Effector CD8-positive, alpha-beta T cell (primary cell): ENCODE measurements around the gene HRC.
A peak's percentile ranks its signal among the peaks of the same experiment; 100 is the strongest.
"Not testable (repeated sequence)": the region's sequence is repeated elsewhere in the genome, so short reads cannot be mapped to it uniquely, and the experiment has no call there.

ENCODE experiments used
- DNase-seq: peaks from one replicate; lab custom pipeline; 2025; lab: John Stamatoyannopoulos, UW

HRC gene

GRCh38 chr19:49160450-49161189 is 5.4 kb upstream of the HRC start:
- no peak for DNase-seq

GRCh38 chr19:49157445-49158224 is 2.4 kb upstream of the HRC start, which contains the start of gene TRPM4:
TSS of gene TRPM4 (plus strand) at chr19:49157792. CDS start at chr19:49157867, 75 bp downstream.
- peak; percentile 22 for DNase-seq

GRCh38 chr19:49155820-49156346 is 687 bp upstream of the HRC start:
- no peak for DNase-seq

- no peak for DNase-seq
Measured at GRCh38 chr19:49154279-49154678, 917 bp downstream of the HRC start.

GRCh38 chr19:49153167-49153809 is 1.9 kb downstream of the HRC start:
- no peak for DNase-seq

GRCh38 chr19:49152119-49152550 is 3.1 kb downstream of the HRC start:
- no peak for DNase-seq

- DNase-seq: peak; percentile 15
Measured at GRCh38 chr19:49151267-49152118, 3.7 kb downstream of the HRC start.

GRCh38 chr19:49150944-49151243 is 4.3 kb downstream of the HRC start:
- DNase-seq: no peak

- peak; percentile 23 for DNase-seq
Measured at GRCh38 chr19:49150106-49150943, 4.9 kb downstream of the HRC start.

- no peak for DNase-seq
Measured at GRCh38 chr19:49149652-49150105, 5.5 kb downstream of the HRC start.

GRCh38 chr19:49148784-49149651 is 6.2 kb downstream of the HRC start:
- peak; percentile 79 for DNase-seq

GRCh38 chr19:49148044-49148682 is 7.0 kb downstream of the HRC start:
- DNase-seq: no peak

- not testable (repeated sequence) for DNase-seq
Measured at GRCh38 chr19:49146408-49146770, 8.8 kb downstream of the HRC start.

- peak; percentile 77 for DNase-seq
Measured at GRCh38 chr19:49145573-49146407, 9.4 kb downstream of the HRC start.

- peak; percentile 41 for DNase-seq
Measured at GRCh38 chr19:49142866-49143335, 12.3 kb downstream of the HRC start.

GRCh38 chr19:49141352-49141751 is 13.8 kb downstream of the HRC start:
- DNase-seq: no peak

- no peak for DNase-seq
Measured at GRCh38 chr19:49140951-49141350, 14.2 kb downstream of the HRC start.

- no peak for DNase-seq
Measured at GRCh38 chr19:49136771-49137171, 18.4 kb downstream of the HRC start.
